ENCODE results near the gene SKA3.

The SKA3 gene

GRCh38 chr13:21111546-21111945, 64.8 kb downstream of the SKA3 start:
- no peak for DNase-seq (ENCODE audit: low spot score)

DNA sequence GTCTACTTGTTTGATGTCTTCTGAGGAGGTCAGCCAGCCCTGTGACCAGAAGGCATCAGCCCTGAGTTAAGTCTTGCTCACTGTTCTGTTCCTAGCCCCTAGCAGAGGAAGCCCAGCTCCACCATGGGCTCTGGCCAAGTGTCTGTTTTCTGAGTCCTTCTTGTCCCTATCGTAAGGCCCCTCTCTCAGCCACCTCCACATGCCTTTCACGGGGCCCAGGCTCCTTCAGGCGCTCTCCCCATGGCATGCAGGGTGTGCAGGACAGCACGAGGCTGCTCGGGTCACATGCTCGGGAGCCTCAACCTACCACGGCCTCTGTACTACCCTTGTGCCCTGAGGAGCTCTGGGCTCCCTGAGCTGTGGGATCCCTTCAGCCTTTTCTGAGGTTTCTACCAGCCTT, 67.2 kb downstream of the SKA3 start:
- DNase-seq (ENCODE audit: low spot score) = no peak

GRCh38 chr13:21106089-21106488, 70.3 kb downstream of the SKA3 start:
- no peak for DNase-seq (ENCODE audit: low spot score)

DNA sequence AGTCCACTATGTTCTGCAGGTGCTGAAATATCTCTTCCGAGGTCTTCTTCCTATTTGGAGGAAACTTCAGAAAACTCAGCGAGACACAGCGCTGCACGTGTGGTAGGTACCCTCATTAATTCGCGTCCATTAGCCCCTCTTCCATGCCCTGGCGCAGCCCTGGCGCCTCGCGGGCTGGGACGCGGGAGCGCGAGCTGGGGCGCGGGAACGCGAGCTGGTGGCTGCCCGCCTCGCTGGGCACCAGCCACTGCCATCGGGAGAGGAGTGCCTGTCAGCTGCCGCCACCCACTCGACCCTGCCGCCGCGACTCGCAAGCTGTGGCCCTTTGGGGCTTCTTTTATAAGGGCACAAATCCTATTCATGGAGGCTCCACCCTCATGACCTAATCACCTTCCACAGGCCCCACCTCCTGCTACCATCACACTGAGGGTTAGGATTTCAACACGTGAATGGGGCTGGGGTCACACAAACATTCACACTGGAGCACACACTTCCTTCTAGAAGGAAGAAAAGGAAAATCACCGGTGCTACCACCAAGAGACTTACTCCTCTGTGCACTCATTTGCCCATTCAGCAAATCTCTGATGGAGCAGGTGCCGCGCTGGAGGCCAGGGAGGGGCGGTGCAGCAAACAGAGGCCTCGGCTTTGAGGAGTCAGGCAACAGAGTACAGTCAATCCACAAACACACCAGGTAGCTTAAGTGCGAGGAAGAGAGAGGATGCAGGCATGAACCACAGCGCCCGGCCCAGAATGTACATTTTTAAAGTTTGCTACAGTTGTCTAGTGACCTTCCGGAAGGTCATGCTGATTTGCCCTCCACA, 71.9 kb downstream of the SKA3 start:
- DNase-seq (ENCODE audit: low spot score) = no peak

Data from CD4-positive, alpha-beta T cell treated with Interleukin-2 at 100 ng/mL for 4 hours (primary cell).